ENCODE data around the gene USP37. TPM values are rescaled to one million over a fixed set of nuclear protein-coding genes. Genes with fewer than 3 reads are reported as not detected.

The USP37 gene
- total and polyA plus RNA-seq, 11 donors: 1.8 to 10.3 (median 5.8) TPM

GRCh38 chr2:218478544-218478943 is 89.6 kb downstream of the USP37 start:
- Histone ChIP-seq H3K4me3 (no peak overlapping the region), H3K4me1 (peaks cover 0 to 9% (median 0%) of the 10 kb centered on the region in 12 donors), H3K36me3 (peaks cover 0 to 97% (median 82%) of the 10 kb centered on the region in 9 donors), H3K27me3 (no peaks in the 10 kb centered on the region), H3K27ac (no peak overlapping the region), H3K9me3 (no peaks in the 10 kb centered on the region)
- ATAC-seq (no peak), DNase-seq (no peak)
- WGBS, 4 donors: 91 to 96% (median 93%) methylated on average over 2 of the region's 2 CpGs
- no peak for TF ChIP-seq POLR2A (IDR thresholded peaks at IDR 0.05)
- TF ChIP-seq, protein P1, sequence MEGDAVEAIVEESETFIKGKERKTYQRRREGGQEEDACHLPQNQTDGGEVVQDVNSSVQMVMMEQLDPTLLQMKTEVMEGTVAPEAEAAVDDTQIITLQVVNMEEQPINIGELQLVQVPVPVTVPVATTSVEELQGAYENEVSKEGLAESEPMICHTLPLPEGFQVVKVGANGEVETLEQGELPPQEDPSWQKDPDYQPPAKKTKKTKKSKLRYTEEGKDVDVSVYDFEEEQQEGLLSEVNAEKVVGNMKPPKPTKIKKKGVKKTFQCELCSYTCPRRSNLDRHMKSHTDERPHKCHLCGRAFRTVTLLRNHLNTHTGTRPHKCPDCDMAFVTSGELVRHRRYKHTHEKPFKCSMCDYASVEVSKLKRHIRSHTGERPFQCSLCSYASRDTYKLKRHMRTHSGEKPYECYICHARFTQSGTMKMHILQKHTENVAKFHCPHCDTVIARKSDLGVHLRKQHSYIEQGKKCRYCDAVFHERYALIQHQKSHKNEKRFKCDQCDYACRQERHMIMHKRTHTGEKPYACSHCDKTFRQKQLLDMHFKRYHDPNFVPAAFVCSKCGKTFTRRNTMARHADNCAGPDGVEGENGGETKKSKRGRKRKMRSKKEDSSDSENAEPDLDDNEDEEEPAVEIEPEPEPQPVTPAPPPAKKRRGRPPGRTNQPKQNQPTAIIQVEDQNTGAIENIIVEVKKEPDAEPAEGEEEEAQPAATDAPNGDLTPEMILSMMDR (IDR thresholded peaks at IDR 0.05): no peak
- intact Hi-C loops (cut with DNase I): loop anchor here in 1 of 10 donors (10.0 kb wide), 1 partner anchor 294 kb away; no protein-coding TSS in a partner anchor

- Histone ChIP-seq H3K27ac (no peak overlapping the region), H3K36me3 (peaks cover 0 to 97% (median 84%) of the 10 kb centered on the region in 9 donors)
- intact Hi-C loops (cut with DNase I): loop anchor here in 1 of 10 donors (10.0 kb wide), 1 partner anchor 292 kb away; no protein-coding TSS in a partner anchor
These were observed 90.9 kb downstream of the USP37 start for GRCh38 chr2:218477247-218477646.

GRCh38 chr2:218476676-218477075 is 91.5 kb downstream of the USP37 start:
- Histone ChIP-seq H3K27ac (peak overlapping the region in 1 of 12 donors; percentile 26), H3K9me3 (no peaks in the 10 kb centered on the region), H3K4me1 (peaks cover 0 to 11% (median 0%) of the 10 kb centered on the region in 12 donors), H3K4me3 (no peak overlapping the region), H3K36me3 (peaks cover 0 to 96% (median 83%) of the 10 kb centered on the region in 9 donors), H3K27me3 (no peaks in the 10 kb centered on the region)
- DNase-seq (no peak), ATAC-seq (no peak)
- WGBS, 4 donors: 53 to 65% (median 57%) methylated on average over 3 of the region's 3 CpGs
- intact Hi-C loops (cut with DNase I): loop anchor here in 1 of 10 donors (10.0 kb wide), 1 partner anchor 292 kb away; no protein-coding TSS in a partner anchor
- no peak for TF ChIP-seq POLR2A (IDR thresholded peaks at IDR 0.05)
- TF ChIP-seq, protein P1 (IDR thresholded peaks at IDR 0.05): no peak

More at GRCh38 chr2:218477247-218477646, 90.9 kb downstream of the USP37 start:
- ATAC-seq: no peak
- no peak overlapping the region for H3K4me3 ChIP-seq
- H3K4me1 ChIP-seq: peaks cover 0 to 10% (median 0%) of the 10 kb centered on the region in 12 donors
- H3K9me3 ChIP-seq: no peaks in the 10 kb centered on the region
- no peak for DNase-seq
- H3K27me3 ChIP-seq: no peaks in the 10 kb centered on the region
- no peak for TF ChIP-seq POLR2A (IDR thresholded peaks at IDR 0.05)
- TF ChIP-seq, protein P1 (IDR thresholded peaks at IDR 0.05): no peak

GRCh38 chr2:218474527-218474926 is 93.6 kb downstream of the USP37 start:
- intact Hi-C loops (cut with DNase I): loop anchor here in 1 of 10 donors (10.0 kb wide), 1 partner anchor 290 kb away; no protein-coding TSS in a partner anchor
- Histone ChIP-seq H3K27ac (no peak overlapping the region), H3K4me1 (peaks cover 0 to 22% (median 0%) of the 10 kb centered on the region in 12 donors), H3K4me3 (no peak overlapping the region), H3K27me3 (no peaks in the 10 kb centered on the region), H3K36me3 (peaks cover 0 to 92% (median 63%) of the 10 kb centered on the region in 9 donors), H3K9me3 (no peaks in the 10 kb centered on the region)
- no peak for TF ChIP-seq POLR2A (IDR thresholded peaks at IDR 0.05)
- TF ChIP-seq, protein P1 (IDR thresholded peaks at IDR 0.05): no peak
- 85 to 91% (median 88%) methylated on average over 3 of the region's 3 CpGs for WGBS, 4 donors
- ATAC-seq (no peak), DNase-seq (no peak)

All from heart left ventricle (tissue), 16 donors.